HG03457 (cell line): ENCODE results near the gene KIR2DL3.
"Not testable (repeated sequence)": the region's sequence is repeated elsewhere in the genome, so short reads cannot be mapped to it uniquely, and the experiment has no call there.

Experiments
- ATAC-seq: cut with Tn5 transposase; IDR thresholded peaks from one replicate; pipeline ENCODE4 v1.9.1; 2021; ENCODE audit warnings: moderate number of reproducible peaks; ENCODE audit not compliant: unreplicated experiment

KIR2DL3 gene

DNA sequence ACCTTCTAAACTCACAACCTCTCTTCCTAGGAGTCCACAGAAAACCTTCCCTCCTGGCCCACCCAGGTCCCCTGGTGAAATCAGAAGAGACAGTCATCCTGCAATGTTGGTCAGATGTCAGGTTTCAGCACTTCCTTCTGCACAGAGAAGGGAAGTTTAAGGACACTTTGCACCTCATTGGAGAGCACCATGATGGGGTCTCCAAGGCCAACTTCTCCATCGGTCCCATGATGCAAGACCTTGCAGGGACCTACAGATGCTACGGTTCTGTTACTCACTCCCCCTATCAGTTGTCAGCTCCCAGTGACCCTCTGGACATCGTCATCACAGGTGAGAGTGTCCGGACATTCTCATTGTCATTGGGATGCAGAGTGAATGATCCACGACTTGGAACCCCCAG is 3.6 kb downstream of the KIR2DL3 start:
- not testable (repeated sequence) for ATAC-seq

DNA sequence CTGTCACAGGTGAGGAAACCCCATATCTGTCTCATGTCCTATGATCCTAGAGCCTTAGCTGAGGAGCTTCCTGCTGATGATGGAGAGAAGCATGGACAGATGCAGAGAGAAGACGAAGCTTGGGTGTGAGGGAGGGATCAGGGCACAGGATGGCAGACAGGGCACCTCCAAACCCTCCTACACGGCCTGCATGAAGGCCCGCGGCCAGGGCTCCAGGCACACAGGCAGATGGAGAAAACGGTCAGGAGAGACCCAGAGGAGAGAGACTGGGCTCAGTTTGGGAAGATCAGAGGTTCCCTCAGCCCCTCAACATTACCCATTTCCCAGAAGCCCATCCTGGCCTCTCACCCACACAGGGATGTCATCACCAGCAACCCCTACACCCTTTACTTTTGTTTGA is 5.8 kb downstream of the KIR2DL3 start:
- ATAC-seq, result not testable (repeated sequence)

GRCh38 chr19:54747614-54748322 is 9.5 kb downstream of the KIR2DL3 start:
- not testable (repeated sequence) for ATAC-seq

GRCh38 chr19:54750276-54750675 is 12.0 kb downstream of the KIR2DL3 start:
- not testable (repeated sequence) for ATAC-seq

DNA sequence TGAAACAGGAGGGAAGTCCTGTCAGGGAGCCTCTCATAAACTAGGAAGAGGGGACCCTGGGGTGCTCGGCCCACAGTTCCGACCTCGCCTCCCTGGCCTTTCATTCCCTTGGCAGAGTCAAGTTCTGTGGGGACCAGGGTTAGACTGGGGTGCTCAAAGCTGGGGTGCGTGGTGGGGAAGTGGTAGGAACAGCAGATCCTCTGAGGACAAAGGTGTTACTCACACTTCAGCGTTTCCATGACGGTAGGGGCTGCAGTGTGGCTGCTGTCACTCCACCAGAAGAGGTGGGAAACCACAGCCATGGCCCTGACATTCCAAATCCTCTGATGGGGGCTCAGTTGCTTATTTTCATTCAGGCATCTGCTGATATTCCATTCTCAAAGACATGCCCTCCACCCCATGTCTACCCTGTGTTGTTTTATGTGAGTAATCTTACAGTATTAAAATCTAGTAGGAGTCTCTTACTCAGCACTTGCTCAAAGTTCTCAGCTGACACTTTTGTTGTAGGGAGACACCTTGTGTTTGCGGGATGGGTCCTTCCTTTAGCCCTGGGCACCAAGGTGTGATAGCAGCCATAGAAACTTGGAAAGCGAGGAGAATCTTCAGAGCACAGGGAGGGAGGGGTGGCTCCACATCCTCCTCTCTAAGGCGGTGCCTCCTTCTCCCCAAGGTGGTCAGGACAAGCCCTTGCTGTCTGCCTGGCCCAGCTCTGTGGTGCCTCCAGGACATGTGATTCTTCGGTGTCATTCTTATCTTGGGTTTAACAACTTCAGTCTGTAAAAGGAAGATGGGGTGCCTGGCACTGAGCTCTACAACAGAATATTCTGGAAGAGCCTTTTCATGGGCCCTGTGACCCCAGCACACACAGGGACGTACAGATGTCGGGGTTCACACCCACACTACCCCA is 18.1 kb downstream of the KIR2DL3 start:
- ATAC-seq, result not testable (repeated sequence)

DNA sequence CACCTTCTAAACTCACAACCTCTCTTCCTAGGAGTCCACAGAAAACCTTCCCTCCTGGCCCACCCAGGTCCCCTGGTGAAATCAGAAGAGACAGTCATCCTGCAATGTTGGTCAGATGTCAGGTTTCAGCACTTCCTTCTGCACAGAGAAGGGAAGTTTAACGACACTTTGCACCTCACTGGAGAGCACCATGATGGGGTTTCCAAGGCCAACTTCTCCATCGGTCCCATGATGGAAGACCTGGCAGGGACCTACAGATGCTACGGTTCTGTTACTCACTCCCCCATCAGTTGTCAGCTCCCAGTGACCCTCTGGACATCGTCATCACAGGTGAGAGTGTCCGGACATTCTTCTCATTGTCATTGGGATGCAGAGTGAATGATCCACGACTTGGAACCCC is 20.3 kb downstream of the KIR2DL3 start:
- ATAC-seq, result not testable (repeated sequence)

GRCh38 chr19:54764219-54764618 is 25.9 kb downstream of the KIR2DL3 start:
- not testable (repeated sequence) for ATAC-seq

DNA sequence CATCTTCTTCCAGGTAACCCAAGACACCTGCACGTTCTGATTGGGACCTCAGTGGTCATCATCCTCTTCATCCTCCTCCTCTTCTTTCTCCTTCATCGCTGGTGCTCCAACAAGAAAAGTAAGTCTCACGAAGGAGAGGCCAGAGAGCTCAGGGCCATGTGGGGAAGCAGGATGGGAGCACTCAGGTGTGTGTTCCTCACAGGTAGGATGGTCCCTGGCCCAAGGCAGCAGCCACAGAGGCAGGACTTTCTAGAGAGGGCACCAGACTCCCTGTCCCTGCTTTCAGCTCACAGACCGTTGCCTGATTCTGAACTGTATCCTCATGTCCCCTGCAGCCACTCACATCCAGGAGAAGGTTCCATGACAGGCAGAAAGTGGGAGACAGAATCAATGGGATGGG is 28.2 kb downstream of the KIR2DL3 start:
- not testable (repeated sequence) for ATAC-seq

GRCh38 chr19:54769646-54770045 is 31.3 kb downstream of the KIR2DL3 start, which contains the start of gene KIR2DL1:
TSS of gene KIR2DL1 (plus strand) at chr19:54769793. CDS start at chr19:54769851, 58 bp downstream.
- ATAC-seq, result not testable (repeated sequence)

GRCh38 chr19:54770511-54770910 is 32.2 kb downstream of the KIR2DL3 start:
- not testable (repeated sequence) for ATAC-seq

DNA sequence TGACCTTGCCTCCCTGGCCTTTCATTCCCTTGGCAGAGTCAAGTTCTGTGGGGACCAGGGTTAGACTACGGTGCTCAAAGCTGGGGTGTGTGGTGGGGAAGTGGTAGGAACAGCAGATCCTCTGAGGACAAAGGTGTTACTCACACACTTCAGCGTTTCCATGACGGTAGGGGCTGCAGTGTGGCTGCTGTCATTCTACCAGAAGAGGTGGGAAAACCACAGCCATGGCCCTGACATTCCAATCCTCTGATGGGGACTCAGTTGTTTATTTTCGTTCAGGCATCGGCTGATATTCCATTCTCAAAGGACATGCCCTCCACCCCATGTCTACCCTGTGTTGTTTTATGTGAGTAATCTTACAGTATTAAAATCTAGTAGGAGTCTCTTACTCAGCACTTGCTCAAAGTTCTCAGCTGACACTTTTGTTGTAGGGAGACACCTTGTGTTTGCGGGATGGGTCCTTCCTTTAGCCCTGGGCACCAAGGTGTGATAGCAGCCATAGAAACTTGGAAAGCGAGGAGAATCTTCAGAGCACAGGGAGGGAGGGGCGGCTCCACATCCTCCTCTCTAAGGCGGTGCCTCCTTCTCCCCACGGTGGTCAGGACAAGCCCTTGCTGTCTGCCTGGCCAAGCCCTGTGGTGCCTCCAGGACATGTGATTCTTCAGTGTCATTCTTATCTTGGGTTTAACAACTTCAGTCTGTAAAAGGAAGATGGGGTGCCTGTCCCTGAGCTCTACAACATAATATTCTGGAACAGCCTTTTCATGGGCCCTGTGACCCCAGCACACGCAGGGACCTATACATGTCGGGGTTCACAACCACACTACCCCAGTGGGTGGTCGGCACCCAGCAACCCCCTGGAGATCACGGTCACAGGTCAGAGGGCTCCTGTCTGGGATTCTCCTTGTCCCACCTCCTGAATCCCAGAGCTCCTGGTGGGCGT is 33.0 kb downstream of the KIR2DL3 start:
- not testable (repeated sequence) for ATAC-seq

- ATAC-seq, result not testable (repeated sequence)
Observed at GRCh38 chr19:54772666-54773065, 34.4 kb downstream of the KIR2DL3 start.

DNA sequence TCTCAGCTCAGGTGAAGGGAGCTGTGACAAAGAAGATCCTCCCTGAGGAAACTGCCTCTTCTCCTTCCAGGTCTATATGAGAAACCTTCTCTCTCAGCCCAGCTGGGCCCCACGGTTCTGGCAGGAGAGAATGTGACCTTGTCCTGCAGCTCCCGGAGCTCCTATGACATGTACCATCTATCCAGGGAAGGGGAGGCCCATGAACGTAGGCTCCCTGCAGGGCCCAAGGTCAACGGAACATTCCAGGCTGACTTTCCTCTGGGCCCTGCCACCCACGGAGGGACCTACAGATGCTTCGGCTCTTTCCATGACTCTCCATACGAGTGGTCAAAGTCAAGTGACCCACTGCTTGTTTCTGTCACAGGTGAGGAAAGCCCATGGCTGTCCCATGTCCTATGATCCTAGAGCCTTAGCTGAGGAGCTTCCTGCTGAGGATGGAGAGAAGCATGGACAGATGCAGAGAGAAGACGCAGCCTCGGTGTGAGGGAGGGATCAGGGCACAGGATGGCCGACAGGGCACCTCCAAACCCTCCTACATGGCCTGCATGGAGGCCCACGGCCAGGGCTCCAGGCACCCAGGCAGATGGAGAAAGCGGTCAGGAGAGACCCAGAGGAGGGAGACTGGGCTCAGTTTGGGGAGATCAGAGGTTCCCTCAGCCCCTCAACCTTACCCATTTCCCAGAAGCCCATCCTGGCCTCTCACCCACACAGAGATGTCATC is 36.9 kb downstream of the KIR2DL3 start:
- not testable (repeated sequence) for ATAC-seq

GRCh38 chr19:54775830-54776229 is 37.5 kb downstream of the KIR2DL3 start:
- not testable (repeated sequence) for ATAC-seq

GRCh38 chr19:54777851-54778250 is 39.5 kb downstream of the KIR2DL3 start:
- not testable (repeated sequence) for ATAC-seq

DNA sequence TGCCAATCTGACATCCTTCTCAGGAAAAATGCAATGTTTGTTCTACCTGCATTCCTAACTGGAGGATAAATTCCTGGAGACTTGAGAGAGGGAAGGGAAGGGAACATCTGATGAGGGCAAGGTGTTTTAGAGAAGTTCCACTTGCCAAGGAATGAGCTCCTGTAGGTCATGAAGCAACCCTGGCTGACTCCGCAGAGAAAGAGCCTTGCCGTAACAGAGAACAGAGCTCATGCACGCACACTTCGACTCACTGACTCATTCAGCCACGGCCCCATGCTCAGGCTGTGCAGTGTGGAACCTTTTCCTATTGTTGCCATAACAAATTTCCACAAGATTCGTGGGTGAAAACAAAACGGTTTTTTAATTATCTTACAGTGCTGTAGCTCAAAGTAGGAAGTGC is 40.6 kb downstream of the KIR2DL3 start:
- not testable (repeated sequence) for ATAC-seq

DNA sequence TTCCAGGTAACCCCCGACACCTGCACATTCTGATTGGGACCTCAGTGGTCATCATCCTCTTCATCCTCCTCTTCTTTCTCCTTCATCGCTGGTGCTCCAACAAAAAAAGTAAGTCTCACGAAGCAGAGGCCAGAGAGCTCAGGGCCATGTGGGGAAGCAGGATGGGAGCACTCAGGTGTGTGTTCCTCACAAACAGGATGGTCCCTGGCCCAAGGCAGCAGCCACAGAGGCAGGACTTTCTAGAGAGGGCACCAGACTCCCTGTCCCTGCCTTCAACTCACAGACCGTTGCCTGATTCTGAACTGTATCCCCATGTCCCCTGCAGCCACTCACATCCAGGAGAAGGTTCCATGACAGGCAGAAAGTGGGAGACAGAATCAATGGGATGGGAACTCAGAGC is 44.6 kb downstream of the KIR2DL3 start:
- ATAC-seq, result not testable (repeated sequence)

- not testable (repeated sequence) for ATAC-seq
Observed at GRCh38 chr19:54786091-54786723, 47.9 kb downstream of the KIR2DL3 start.

DNA sequence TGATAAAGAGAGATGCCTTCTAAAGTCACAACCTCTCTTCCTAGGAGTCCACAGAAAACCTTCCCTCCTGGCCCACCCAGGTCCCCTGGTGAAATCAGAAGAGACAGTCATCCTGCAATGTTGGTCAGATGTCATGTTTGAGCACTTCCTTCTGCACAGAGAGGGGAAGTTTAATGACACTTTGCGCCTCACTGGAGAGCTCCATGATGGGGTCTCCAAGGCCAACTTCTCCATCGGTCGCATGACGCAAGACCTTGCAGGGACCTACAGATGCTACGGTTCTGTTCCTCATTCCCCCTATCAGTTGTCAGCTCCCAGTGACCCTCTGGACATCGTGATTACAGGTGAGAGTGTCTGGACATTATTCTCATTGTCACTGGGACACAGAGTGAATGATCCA is 49.8 kb downstream of the KIR2DL3 start:
- not testable (repeated sequence) for ATAC-seq
